SKM-1 (cell line): ENCODE measurements around the gene EPHA10.

ENCODE experiments used
- DNase-seq: peaks from one replicate; lab custom pipeline; 2025; ENCODE audit not compliant: unreplicated experiment; lab: John Stamatoyannopoulos, UW

Gene EPHA10

GRCh38 chr1:37764888-37765441 is at the start of gene EPHA10:
Gene EPHA10, minus strand, starts transcription at chr1:37765120. Its CDS starts 54 bp downstream, at chr1:37765066.
- DNase-seq: no peak

GRCh38 chr1:37814252-37814651 is 49.3 kb upstream of the EPHA10 start:
- DNase-seq: no peak

- no peak for DNase-seq
These were observed 48.7 kb upstream of the EPHA10 start for GRCh38 chr1:37813529-37814145.

- DNase-seq: peak; percentile 75
These were observed 46.2 kb upstream of the EPHA10 start for GRCh38 chr1:37811027-37811655.

GRCh38 chr1:37809942-37810341 is 45.0 kb upstream of the EPHA10 start:
- DNase-seq: no peak

- no peak for DNase-seq
These were observed 43.7 kb upstream of the EPHA10 start for GRCh38 chr1:37808369-37809319.

GRCh38 chr1:37807555-37808368 is 42.8 kb upstream of the EPHA10 start, which contains the start of the genes C1orf122 and YRDC:
Gene C1orf122, plus strand, starts transcription at chr1:37807790. Its CDS starts 615 bp downstream, at chr1:37808405.
Gene YRDC, minus strand, starts transcription at chr1:37808208. Its CDS starts 28 bp downstream, at chr1:37808180.
- DNase-seq: peak; percentile 83

GRCh38 chr1:37807220-37807554 is 42.3 kb upstream of the EPHA10 start:
- no peak for DNase-seq

- DNase-seq: no peak
These were observed 37.5 kb upstream of the EPHA10 start for GRCh38 chr1:37802439-37802838.

GRCh38 chr1:37797750-37798345 is 32.9 kb upstream of the EPHA10 start:
- no peak for DNase-seq

- DNase-seq: no peak
These were observed 30.6 kb upstream of the EPHA10 start for GRCh38 chr1:37795340-37796125.

- no peak for DNase-seq
These were observed 29.7 kb upstream of the EPHA10 start for GRCh38 chr1:37794372-37795339.

GRCh38 chr1:37793773-37794371 is 29.0 kb upstream of the EPHA10 start, which contains the start of gene MANEAL:
Gene MANEAL, plus strand, starts transcription at chr1:37793847. Its CDS starts 336 bp downstream, at chr1:37794183.
- no peak for DNase-seq

GRCh38 chr1:37792943-37793686 is 28.2 kb upstream of the EPHA10 start:
- DNase-seq: no peak

- no peak for DNase-seq
These were observed 17.6 kb upstream of the EPHA10 start for GRCh38 chr1:37782491-37782890.

GRCh38 chr1:37778654-37779053 is 13.7 kb upstream of the EPHA10 start:
- no peak for DNase-seq

GRCh38 chr1:37776946-37777516 is 12.1 kb upstream of the EPHA10 start:
- DNase-seq: no peak
